Heart left ventricle (tissue), 13 donors: ENCODE measurements around the gene ARHGAP31.

Source experiments
- POLR2A ChIP-seq, 2 donors: fragments of 450-650 bp; IDR thresholded peaks; one replicate each; pipeline ENCODE4 v1.6.1; 2017; ENCODE audit warnings: antibody characterized with exemption in 2 of 2, mild to moderate bottlenecking in 2 of 2, moderate library complexity in 2 of 2
- TF ChIP-seq, protein P1 (sequence below), 12 donors: fragments of 200-600 bp; sonication (generic) in 4 of 12; IDR thresholded peaks; one replicate each; pipeline versions ENCODE4 v1.5.0 to v1.8.0; 2018 to 2022; ENCODE audit warnings: antibody characterized with exemption in 12 of 12, mild to moderate bottlenecking in 5 of 12
- donor health status: ischemic (EF 13 %, LVEDD 7.1; RV severe dilation, severe dysfunction).
- donor health status: DM: no; HTN: yes; CAD: no.
- donor health status: DM: no; HTN: no; CAD: no.
- donor health status: ischemic (EF 25% LVEDD 6.9; RV normal size, moderate dysfunction).
- donor health status: ischemic (EF 25% LVEDD 5.7; RV mildly dilated, moderate dysfunction).
- donor health status: ischemic (EF 35%, LVEDD 5.7; RV mildly dilated, moderate dysfunction).
- donor health status: nonischemic (EF 11% LVEDD 7.7; RV severe dilation, severe dysfunction).
- donor health status: DM: yes; HTN: yes; CAD: no.
- donor health status: PGD.
- donor health status: ischemic (EF 29% LVEDD 5.4; RV normal size, mild dysfunction).
- donor health status: nonischemic (EF 23%, LVEDD 6.1; RV moderate dilation, normal function).

DNA sequence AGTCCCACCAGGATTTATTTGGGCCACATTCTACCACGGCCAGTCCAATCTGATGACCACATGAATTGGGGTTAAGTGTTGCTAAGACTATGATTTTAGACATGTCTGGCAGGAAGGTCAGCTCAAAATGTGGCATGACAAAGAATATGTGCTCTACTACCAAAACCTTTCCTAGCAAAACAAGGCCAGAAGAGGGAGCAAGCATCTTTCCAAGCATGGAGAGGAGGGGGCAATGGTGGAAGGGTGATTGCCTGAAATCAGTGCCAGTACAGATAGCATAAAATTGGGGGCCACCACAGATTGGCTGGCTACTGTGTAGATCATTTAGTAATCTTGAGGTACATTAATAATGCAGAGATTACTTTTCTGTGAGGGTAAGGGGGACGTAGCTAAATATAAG is 126.0 kb downstream of the ARHGAP31 start:
- TF ChIP-seq, protein P1, sequence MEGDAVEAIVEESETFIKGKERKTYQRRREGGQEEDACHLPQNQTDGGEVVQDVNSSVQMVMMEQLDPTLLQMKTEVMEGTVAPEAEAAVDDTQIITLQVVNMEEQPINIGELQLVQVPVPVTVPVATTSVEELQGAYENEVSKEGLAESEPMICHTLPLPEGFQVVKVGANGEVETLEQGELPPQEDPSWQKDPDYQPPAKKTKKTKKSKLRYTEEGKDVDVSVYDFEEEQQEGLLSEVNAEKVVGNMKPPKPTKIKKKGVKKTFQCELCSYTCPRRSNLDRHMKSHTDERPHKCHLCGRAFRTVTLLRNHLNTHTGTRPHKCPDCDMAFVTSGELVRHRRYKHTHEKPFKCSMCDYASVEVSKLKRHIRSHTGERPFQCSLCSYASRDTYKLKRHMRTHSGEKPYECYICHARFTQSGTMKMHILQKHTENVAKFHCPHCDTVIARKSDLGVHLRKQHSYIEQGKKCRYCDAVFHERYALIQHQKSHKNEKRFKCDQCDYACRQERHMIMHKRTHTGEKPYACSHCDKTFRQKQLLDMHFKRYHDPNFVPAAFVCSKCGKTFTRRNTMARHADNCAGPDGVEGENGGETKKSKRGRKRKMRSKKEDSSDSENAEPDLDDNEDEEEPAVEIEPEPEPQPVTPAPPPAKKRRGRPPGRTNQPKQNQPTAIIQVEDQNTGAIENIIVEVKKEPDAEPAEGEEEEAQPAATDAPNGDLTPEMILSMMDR (IDR thresholded peaks at IDR 0.05), result no peak
- TF ChIP-seq POLR2A (IDR thresholded peaks at IDR 0.05), result no peak
